OCI-LY7 (cell line): ENCODE measurements around the gene DPYD. TPM values are rescaled to one million over a fixed set of nuclear protein-coding genes. Genes with fewer than 3 reads are reported as not detected.

Source experiments
- BruUV-seq: library from RNA; stranded (reverse); fragments of 400-500 nt; replicated peaks from 2 replicates; lab custom pipeline; 2021; lab: Mats Ljungman, UMichigan
- CTCF ChIA-PET: fragments of 300-600 bp; sonication (Branson Sonifier 250); formaldehyde crosslinking; loops from one replicate; lab custom pipeline; 2022; ENCODE audit warnings: antibody characterized with exemption; ENCODE audit not compliant: unreplicated experiment; lab: Charles Lee
- POLR2A ChIA-PET: fragments of 300-600 bp; sonication (Branson Sonifier 250); formaldehyde crosslinking; loops from one replicate; lab custom pipeline; 2022; ENCODE audit warnings: antibody characterized with exemption; lab: Charles Lee
- DNase-seq: peaks from one replicate; pipeline ENCODE4 v3.0.0-alpha.2; 2015; ENCODE audit warnings: low spot score
- H2AFZ ChIP-seq: fragments of 200-600 bp; sonication (generic), shearing (Covaris generic); 2 replicates; pipeline ENCODE4 v1.6.1; 2014; ENCODE audit warnings: mild to moderate bottlenecking, antibody characterized with exemption, low read length, moderate library complexity
- H3K27ac ChIP-seq: fragments of 200-600 bp; sonication (generic); 2 replicates; pipeline ENCODE4 v1.5.1; 2014; ENCODE audit warnings: mixed run types, low read depth, mild to moderate bottlenecking, moderate library complexity, low read length, inconsistent platforms; ENCODE audit not compliant: poor library complexity, severe bottlenecking
- H3K36me3 ChIP-seq: fragments of 200-600 bp; sonication (generic); 2 replicates; pipeline ENCODE4 v1.6.1; 2014; ENCODE audit warnings: mild to moderate bottlenecking, antibody characterized with exemption, low read length, moderate library complexity, mixed read lengths; ENCODE audit not compliant: insufficient read depth
- H3K4me1 ChIP-seq: fragments of 200-600 bp; sonication (generic); 2 replicates; pipeline ENCODE4 v1.5.1; 2014; ENCODE audit warnings: mild to moderate bottlenecking, low read length; ENCODE audit not compliant: insufficient read depth, poor library complexity, severe bottlenecking
- H3K4me2 ChIP-seq: fragments of 200-600 bp; sonication (generic); 2 replicates; pipeline ENCODE4 v1.6.1; 2014; ENCODE audit warnings: mild to moderate bottlenecking, low read length
- H3K4me3 ChIP-seq: fragments of 200-600 bp; sonication (generic); 2 replicates; pipeline ENCODE4 v1.5.1; 2014; ENCODE audit warnings: mild to moderate bottlenecking, low read depth, low read length; ENCODE audit not compliant: poor library complexity, severe bottlenecking
- H3K79me2 ChIP-seq: fragments of 200-600 bp; sonication (generic); 2 replicates; pipeline ENCODE4 v1.6.1; 2016; ENCODE audit warnings: low read depth, mild to moderate bottlenecking, low read length, moderate library complexity, mixed read lengths; ENCODE audit not compliant: insufficient read depth
- H3K9me2 ChIP-seq: fragments of 200-600 bp; sonication (generic); 2 replicates; pipeline ENCODE4 v1.6.1; 2016; ENCODE audit warnings: mild to moderate bottlenecking, low read length, mixed read lengths; ENCODE audit not compliant: insufficient read depth
- H3K9me3 ChIP-seq: fragments of 200-600 bp; sonication (generic); 2 replicates; pipeline ENCODE4 v1.6.1; 2014; ENCODE audit warnings: mild to moderate bottlenecking, mixed run types, low read length, mixed read lengths
- H4K20me1 ChIP-seq: fragments of 200-600 bp; sonication (generic); 2 replicates; pipeline ENCODE4 v1.6.1; 2014; ENCODE audit warnings: mild to moderate bottlenecking, antibody characterized with exemption, low read length, moderate library complexity, mixed read lengths; ENCODE audit not compliant: insufficient read depth
- EZH2phosphoT487 ChIP-seq: fragments of 200-600 bp; sonication (generic); IDR thresholded peaks from 2 replicates; pipeline ENCODE4 v1.6.1; 2018; ENCODE audit warnings: low read depth, borderline replicate concordance, mild to moderate bottlenecking, mixed run types, antibody characterized with exemption, low read length, moderate library complexity, mixed read lengths
- intact Hi-C: fragments of 100-400 bp; cut with micrococcal nuclease; formaldehyde crosslinking; loops from one replicate; pipeline ENCODE4 v1.10.0; 2022; ENCODE audit not compliant: unreplicated experiment
- total RNA-seq, 2 experiments: library from RNA; depleted of rRNA in 1 of 2; stranded (reverse); fragments of >200 nt in 1 of 2; shearing (Covaris generic) in 1 of 2; gene quantifications; 2 replicates each; pipeline ENCODE4 v1.2.3, GENCODE V29; 2014 to 2022
- TF ChIP-seq, protein P1 (sequence below): fragments of 200-600 bp; sonication (generic); conservative IDR thresholded peaks from 2 replicates; pipeline ENCODE4 v1.5.1; 2014; ENCODE audit warnings: mild to moderate bottlenecking, antibody characterized with exemption, low read length, moderate library complexity, mixed read lengths

The DPYD gene
- total RNA-seq, 2 experiments from 2014 or later = 5.5 to 13.4 TPM

DNA sequence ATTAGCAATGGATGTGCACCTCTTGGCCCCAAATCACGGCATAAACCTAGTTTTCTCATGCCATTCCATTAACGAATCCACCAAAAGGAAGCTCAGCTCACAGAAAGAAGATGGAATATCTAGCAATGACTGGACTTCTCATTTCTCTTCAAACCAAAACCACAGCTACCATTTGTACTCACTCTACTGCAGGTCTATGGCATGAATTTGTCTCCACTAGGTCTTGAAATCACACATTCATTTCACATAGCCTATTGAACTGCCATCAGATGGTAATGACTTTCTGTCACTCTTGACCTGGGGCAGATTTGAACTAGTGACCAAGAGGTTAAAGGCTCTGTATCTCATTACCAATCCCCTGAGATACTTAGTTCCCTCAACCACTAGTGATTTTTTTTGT is 382.7 kb downstream of the DPYD start:
- Histone ChIP-seq H3K79me2 (no peaks in the 10 kb centered on the region), H3K9me2 (no peaks in the 10 kb centered on the region), H4K20me1 (no peaks in the 10 kb centered on the region), H3K27ac (no peak overlapping the region), H3K4me1 (no peaks in the 10 kb centered on the region), H3K9me3 (no peaks in the 10 kb centered on the region), H3K36me3 (no peaks in the 10 kb centered on the region), H3K4me3 (no peak overlapping the region), H3K4me2 (no peak overlapping the region), H2AFZ (no peak overlapping the region)
- CTCF ChIA-PET = no interaction called here
- POLR2A ChIA-PET = interaction anchor here (0.7 kb wide), 2 partner anchors 52 to 180 kb away, joined by 3 to 4 read pairs; no protein-coding TSS in a partner anchor
- TF ChIP-seq, protein P1, sequence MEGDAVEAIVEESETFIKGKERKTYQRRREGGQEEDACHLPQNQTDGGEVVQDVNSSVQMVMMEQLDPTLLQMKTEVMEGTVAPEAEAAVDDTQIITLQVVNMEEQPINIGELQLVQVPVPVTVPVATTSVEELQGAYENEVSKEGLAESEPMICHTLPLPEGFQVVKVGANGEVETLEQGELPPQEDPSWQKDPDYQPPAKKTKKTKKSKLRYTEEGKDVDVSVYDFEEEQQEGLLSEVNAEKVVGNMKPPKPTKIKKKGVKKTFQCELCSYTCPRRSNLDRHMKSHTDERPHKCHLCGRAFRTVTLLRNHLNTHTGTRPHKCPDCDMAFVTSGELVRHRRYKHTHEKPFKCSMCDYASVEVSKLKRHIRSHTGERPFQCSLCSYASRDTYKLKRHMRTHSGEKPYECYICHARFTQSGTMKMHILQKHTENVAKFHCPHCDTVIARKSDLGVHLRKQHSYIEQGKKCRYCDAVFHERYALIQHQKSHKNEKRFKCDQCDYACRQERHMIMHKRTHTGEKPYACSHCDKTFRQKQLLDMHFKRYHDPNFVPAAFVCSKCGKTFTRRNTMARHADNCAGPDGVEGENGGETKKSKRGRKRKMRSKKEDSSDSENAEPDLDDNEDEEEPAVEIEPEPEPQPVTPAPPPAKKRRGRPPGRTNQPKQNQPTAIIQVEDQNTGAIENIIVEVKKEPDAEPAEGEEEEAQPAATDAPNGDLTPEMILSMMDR = no peak
- TF ChIP-seq EZH2phosphoT487 = no peak
- BruUV-seq = no TSS peak
- DNase-seq = no peak
- intact Hi-C loops = loop anchor here (10.0 kb wide), 1 partner anchor 293 kb away; no protein-coding TSS in a partner anchor

DNA sequence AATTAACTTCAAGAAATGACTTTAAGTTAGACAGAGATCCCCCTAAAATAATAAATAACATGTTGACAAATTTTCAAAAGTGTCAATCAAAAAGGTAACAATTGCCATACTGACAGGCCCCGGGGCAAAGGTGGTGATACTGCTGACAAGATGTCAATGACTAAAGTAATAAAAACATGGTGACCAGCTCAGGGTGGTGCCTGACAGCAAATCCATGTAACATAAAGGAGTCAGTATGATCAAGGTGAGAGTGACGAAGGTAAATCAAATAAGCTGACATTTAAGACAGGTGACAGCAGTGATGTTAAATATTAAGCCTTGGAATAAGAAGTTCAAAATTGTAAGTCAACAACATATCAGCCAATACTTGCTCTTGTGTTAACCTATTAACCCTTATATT is 387.5 kb downstream of the DPYD start:
- no peak for TF ChIP-seq EZH2phosphoT487
- TF ChIP-seq, protein P1 = no peak
- BruUV-seq = no TSS peak
- intact Hi-C loops = loop anchor here (10.0 kb wide), 1 partner anchor 289 kb away; no protein-coding TSS in a partner anchor
- POLR2A ChIA-PET = no interaction called here
- H3K4me3 ChIP-seq = no peak overlapping the region
- no peak overlapping the region for H3K27ac ChIP-seq
- no peaks in the 10 kb centered on the region for H3K9me3 ChIP-seq
- CTCF ChIA-PET = no interaction called here
- no peaks in the 10 kb centered on the region for H4K20me1 ChIP-seq
- H3K36me3 ChIP-seq = no peaks in the 10 kb centered on the region
- no peak overlapping the region for H3K4me2 ChIP-seq
- no peak for DNase-seq
- no peaks in the 10 kb centered on the region for H3K79me2 ChIP-seq
- H3K4me1 ChIP-seq = no peaks in the 10 kb centered on the region
- no peaks in the 10 kb centered on the region for H3K9me2 ChIP-seq
- H2AFZ ChIP-seq = no peak overlapping the region

DNA sequence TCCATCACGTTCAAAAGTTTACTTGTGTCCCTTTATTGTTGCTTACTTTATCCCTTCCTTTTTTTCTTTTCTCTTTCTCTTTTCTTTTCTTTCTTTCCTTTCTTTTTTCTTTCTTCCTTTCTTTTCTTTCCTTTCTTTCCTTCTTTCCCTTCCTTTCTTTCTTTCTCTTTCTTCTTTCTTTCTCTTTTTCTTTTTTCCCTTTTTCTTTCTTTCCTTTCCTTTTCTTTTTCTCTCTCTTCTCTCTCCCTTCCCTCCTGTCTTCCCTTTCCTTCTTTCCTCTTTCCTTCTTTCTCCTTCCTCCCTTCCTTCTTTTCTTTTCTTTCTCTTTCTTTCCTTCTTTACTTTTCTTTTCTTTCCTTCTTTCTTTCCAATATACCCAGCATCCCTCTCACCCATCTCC is 391.2 kb downstream of the DPYD start:
- no peaks in the 10 kb centered on the region for H3K4me1 ChIP-seq
- H4K20me1 ChIP-seq = no peaks in the 10 kb centered on the region
- BruUV-seq = no TSS peak
- no peak for DNase-seq
- no peak overlapping the region for H2AFZ ChIP-seq
- no peak overlapping the region for H3K4me3 ChIP-seq
- no peak overlapping the region for H3K4me2 ChIP-seq
- intact Hi-C loops = loop anchor here (10.0 kb wide), 1 partner anchor 525 kb away; no protein-coding TSS in a partner anchor
- no peaks in the 10 kb centered on the region for H3K36me3 ChIP-seq
- H3K9me2 ChIP-seq = no peaks in the 10 kb centered on the region
- TF ChIP-seq EZH2phosphoT487 = no peak
- TF ChIP-seq, protein P1 = no peak
- no peaks in the 10 kb centered on the region for H3K9me3 ChIP-seq
- POLR2A ChIA-PET = no interaction called here
- CTCF ChIA-PET = no interaction called here
- no peaks in the 10 kb centered on the region for H3K79me2 ChIP-seq
- H3K27ac ChIP-seq = no peak overlapping the region
